SKM-1 treated with dmso at 0.1 percent for 144 hours (cell line): ENCODE results near the gene TEX22.
A peak's percentile ranks its signal among the peaks of the same experiment; 100 is the strongest.
"Not testable (repeated sequence)": the region's sequence is repeated elsewhere in the genome, so short reads cannot be mapped to it uniquely, and the experiment has no call there.

Experiments
- DNase-seq: peaks from one replicate; lab custom pipeline; 2025; ENCODE audit not compliant: unreplicated experiment; lab: John Stamatoyannopoulos, UW

TEX22 gene

DNA sequence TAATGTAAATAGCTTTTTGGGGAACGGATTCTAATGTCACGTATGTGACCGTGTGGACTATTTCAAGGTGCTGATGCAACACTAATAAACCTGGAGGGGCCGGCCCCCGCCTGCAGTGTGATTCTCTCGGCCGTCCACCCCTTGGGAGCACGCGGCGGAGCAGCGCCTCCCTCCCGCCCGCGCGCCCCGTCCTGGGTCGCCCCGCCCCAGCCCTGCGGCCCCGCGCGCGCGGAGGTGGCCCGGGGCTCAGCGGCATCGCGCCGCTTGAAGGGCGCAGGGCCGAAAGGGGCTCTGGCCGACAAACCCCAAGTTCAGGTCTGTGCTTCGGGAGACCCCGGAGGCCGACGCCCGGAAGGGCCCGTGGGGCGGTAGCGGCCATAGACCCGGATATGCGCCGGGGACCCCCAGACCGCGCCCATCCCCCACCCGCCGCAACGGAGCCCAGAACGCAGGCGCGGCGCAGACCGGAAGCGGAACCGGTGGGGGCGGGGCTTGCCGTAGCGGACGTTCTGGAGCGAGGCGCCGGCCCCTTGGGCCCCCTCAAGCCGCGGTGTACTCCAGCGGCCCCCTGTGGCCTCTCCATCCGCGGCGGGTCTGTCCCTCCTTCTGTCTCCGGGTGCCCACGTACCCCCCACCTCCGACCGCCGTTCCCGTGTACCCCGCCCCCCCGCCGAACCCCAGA is at the start of gene TEX22:
Gene TEX22 (plus strand): TSS at position 495 of the 682 bp plus-strand sequence. CDS start 803 bp downstream, outside the sequence.
- peak; percentile 26 for DNase-seq

DNA sequence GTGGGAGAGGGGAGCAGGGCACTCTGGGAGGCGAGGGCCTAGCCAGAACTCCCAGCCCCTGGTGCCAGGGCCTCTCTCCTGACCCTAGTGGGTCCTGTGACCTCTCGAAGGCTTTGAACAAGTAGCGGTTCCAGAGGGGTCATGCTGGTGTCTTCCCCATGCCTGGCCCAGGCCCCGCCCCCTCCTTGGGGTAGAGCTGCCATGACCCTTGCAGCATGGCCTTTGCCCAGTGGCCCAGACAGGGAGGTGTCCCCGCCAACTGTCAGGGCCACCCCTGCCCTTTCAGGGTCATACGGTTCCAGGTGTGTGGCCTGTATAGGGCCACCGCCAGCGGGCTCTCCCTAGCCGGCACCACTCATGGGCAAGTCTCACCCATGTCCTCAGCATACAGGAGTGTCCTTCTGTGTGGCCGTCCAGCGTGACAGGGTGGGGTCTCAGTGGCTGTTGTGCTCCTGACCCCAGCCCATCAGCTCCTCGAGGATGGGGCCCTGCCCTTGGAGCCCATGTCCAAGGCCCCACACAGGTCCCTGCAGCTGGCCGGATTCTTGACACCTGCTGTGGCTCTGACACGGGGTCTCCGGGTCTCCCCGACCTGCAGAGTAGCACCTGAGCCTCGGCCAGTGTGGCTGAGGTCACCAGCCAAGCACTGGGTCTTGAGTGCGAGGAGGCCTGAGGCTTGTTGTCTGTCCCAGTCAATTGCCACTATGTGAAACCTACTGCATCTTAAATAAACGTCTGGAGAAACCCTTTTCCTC is 49.2 kb upstream of the TEX22 start:
- DNase-seq: no peak

- DNase-seq: no peak
Measured at GRCh38 chr14:105349992-105350391, 48.3 kb upstream of the TEX22 start.

- no peak for DNase-seq
Measured at GRCh38 chr14:105350450-105351244, 47.7 kb upstream of the TEX22 start.

DNA sequence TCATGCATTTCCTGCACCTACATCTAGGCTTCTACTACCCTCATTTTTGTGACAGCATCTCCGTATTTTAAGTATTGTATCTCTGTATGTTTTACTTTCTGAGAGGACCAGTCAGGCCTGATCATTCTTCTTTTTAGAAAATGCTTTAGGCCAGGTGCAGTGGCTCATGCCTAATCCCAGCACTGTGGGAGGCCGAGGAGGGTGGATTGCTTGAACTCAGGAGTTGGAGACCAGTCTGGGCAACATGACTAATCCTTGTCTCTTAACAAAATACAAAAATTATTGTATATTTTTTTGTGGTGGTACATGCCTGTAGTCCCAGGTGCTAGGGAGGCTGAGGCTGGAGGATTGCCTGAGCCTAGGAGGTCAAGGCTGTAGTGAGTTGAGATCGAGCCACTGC is 46.9 kb upstream of the TEX22 start:
- DNase-seq: no peak

DNA sequence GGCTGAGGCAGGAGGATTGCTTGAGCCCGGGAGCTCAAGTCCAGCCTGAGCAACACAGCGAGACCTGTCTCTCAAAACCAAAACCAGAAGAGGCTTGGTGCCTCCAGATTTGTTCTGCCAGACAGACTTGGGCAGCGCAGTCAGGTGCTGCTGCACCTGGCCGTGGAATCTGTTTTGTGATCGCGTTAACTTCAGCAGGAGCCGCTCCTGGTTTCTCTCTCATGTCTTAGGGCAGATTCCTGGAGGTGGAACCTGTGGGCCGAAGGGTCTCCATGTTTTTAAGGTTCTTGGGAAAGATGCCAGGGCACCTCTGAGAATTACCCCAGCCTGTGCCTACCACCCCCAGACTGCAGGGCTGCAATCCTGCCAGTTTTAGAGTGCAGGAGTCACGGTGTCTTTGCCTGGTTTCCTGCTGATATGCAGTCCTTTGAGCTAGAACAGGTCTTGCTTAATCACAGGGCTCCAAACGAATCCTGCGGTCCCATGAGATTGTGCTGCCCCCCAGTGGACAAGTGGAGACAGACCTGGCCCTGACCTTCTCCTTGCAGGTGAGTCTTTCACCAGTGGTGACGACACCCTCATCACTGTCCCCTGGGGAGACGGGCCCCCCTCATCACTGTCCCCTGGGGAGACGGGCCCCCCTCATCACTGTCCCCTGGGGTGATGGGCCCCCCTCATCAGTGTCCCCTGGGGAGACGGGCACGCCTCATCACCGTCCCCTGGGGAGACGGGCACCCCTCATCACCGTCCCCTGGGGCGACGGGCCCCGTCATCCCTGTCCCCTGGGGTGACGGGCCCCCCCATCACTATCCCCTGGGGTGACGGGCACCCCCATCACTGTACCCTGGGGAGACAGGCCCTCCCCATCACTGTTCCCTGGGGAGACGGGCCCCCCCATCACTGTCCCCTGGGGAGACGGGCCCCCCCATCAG is 46.2 kb upstream of the TEX22 start:
- peak; percentile 59 for DNase-seq

DNA sequence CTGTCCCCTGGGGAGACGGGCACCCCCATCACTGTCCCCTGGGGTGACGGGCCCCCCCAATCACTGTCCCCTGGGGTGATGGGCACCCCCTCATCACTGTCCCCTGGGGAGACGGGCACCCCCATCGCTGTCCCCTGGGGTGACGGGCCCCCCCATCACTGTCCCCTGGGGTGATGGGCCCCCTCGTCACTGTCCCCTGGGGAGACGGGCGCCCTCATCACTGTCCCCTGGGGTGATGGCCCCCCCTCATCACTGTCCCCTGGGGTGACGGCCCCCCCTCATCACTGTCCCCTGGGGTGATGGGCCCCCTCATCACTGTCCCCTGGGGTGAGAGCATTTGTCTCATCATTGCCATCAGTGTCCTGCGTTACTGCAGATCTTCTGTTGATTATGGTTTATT is 45.2 kb upstream of the TEX22 start:
- no peak for DNase-seq

- no peak for DNase-seq
Measured at GRCh38 chr14:105354541-105354940, 43.8 kb upstream of the TEX22 start.

DNA sequence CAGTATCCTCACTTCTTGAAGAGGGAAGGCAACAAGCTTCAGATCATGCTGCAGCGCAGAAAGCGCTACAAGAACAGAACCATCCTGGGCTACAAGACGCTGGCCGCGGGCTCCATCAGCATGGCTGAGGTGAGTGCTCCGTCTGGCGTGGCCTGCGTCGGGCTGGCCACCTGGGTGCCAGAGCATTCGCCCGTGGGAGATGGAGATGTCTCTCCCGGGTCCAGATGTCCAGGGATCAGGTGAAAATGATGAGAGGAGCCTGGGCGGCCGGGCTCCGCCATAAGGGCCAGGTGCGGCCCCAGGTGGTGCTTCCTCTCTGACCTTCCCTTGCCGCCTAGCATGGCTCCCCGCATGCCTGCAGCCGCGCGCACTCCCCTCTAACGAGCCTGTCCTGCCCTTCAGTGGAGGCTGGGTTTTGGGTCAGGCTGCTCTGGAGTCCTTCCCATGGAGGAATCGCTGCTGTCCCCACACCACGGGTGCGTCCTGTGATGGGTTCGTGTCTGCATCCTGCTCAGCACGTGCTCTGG is 43.2 kb upstream of the TEX22 start:
- DNase-seq: no peak

DNA sequence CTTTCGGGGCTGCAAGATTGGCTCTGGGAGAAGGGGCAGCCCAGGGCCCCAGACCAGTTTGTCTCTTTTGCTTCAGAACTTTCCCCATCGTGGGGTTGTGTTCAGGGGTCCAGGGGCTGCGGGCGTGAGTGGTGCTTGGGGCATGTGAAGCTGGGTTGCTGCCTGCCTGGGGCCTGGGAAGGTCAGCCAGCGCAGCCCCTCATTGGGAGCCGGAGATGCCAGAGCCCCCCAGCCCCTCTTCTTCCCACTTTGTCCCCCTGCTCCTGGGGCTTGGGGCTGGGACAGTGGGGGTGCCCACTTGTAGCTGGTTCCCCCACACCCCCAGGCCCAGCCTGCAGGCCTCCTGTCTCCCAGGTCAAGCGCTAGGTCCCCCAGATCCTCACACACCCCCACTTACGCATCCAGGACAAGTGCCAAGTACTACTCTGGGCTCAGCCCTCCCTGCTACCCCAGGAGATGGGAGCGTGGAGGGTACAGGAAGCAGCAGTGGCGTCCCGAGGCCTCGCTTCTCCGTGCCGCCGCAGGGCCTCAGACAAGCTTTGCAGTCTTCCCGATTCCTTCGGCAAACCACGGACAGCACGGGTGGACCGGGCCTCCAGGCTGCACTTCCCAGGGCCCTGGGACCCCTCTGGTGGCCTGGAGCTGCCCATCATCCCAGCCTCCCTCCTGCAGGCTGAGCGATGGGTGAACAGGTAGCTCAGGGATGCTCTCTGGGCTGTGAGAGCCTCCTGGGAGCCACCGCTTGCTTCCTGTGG is 42.3 kb upstream of the TEX22 start:
- no peak for DNase-seq

GRCh38 chr14:105356927-105357326 is 41.4 kb upstream of the TEX22 start:
- DNase-seq: no peak

- DNase-seq: no peak
Measured at GRCh38 chr14:105357626-105358025, 40.7 kb upstream of the TEX22 start.

DNA sequence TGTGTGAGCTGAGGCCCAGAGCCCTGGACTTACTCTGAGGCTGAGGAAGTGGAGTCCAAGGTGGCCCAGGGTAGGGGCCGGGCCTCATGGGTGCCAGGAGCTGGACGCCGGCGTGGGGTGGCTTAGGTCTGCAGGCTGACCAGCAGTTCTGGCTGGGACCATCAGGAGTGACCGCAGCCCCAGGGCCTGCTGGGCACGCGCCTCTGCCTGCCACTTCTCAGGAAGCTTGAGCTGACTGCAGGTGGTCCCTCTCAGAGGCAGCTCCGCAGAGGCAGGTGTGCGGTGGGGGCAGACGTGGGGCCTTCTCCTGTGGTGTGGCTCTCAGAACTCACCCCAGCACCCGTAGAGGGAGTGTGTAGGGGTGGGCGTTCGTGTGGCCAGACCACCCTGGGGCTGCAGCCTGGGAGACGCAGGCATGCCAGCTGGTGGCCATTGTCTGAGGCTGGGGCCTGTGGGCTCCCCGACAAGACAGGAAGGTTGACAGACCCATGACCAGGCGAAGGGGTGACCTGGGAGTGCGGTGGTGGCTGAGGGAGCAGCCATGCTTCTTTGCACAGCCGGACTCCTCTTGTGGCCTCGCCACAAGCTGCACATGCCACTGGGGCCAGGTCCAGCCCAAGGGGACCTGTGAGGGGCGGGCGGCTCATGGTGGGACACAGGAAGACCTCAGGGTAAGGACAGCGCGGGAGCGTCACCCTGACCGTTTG is 40.0 kb upstream of the TEX22 start:
- no peak for DNase-seq

- DNase-seq: no peak
Measured at GRCh38 chr14:105358943-105359342, 39.4 kb upstream of the TEX22 start.

GRCh38 chr14:105361412-105361811 is 36.9 kb upstream of the TEX22 start:
- DNase-seq: not testable (repeated sequence)

GRCh38 chr14:105363847-105364708 is 34.3 kb upstream of the TEX22 start:
- no peak for DNase-seq

- DNase-seq: no peak
Measured at GRCh38 chr14:105365101-105365500, 33.2 kb upstream of the TEX22 start.

DNA sequence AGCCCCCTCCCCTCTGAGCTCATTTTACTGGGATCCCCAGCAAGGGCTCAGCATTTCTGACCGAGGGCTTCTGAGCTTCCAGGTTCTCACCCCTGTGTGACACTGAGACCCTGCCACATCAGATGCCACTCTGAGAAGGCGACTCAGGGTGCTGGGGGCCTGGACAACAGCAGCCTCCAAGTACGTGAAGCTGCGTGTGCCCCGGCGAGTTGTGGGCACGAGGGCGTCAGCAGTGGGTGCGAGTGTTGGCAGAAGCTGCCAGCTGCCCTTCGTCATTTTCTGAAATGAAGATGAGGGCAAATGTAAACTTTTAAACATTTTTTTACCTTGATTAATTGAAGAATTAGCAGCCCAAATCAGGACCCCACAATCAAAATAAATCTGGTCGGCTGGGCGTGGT is 32.7 kb upstream of the TEX22 start:
- no peak for DNase-seq
